Stomach (tissue), 4 donors: ENCODE results near the gene MALT1.

Experiments
- EP300 ChIP-seq: sonication (generic); formaldehyde crosslinking; IDR thresholded peaks from one replicate; pipeline ENCODE4 v1.6.1; 2017; ENCODE audit warnings: antibody characterized with exemption
- POLR2A ChIP-seq, 4 donors: fragments of 450-650 bp; IDR thresholded peaks; one replicate each; pipeline ENCODE4 v1.6.1; 2016; ENCODE audit warnings: antibody characterized with exemption in 4 of 4, control low read depth in 2 of 4, mild to moderate bottlenecking in 1 of 4, moderate library complexity in 1 of 4
- POLR2AphosphoS5 ChIP-seq, 3 donors: sonication (generic); formaldehyde crosslinking; IDR thresholded peaks; one replicate each; pipeline ENCODE4 v1.6.1; 2016; ENCODE audit warnings: antibody characterized with exemption in 3 of 3
- TF ChIP-seq, protein P1 (sequence below), 7 experiments: fragments of 450-650 bp in 4 of 7; fragments of 200-600 bp in 3 of 7; sonication (generic) in 3 of 7; IDR thresholded peaks; one replicate each; pipeline ENCODE4 v1.5.1; 2016 to 2019; ENCODE audit warnings: antibody characterized with exemption in 7 of 7, control low read depth in 2 of 7, mild to moderate bottlenecking in 1 of 7

DNA sequence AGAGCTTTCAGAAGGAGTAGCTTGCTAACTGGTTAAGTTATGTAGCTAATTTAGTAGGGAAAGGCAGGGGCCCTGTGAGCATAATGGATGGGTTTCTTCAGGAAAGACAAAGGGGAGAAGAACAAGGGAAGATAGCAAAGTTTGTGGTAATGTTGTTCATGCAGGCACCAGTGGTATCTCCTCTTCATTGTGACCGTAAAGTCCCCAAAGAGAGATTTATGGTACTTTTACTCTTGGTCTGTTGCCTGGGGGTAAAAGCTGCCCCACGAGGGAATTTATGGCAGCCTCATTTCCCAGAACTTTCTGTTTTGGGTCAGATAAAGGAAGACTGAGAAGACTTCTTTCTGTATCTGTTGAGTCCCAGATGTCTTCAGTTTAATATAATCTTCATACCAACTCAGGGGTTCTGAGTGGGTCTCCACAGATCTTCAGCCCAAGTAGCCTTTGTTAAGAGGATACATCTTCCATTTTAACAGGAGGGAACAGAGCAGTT lies 27.5 kb downstream of the MALT1 start:
- TF ChIP-seq, protein P1, sequence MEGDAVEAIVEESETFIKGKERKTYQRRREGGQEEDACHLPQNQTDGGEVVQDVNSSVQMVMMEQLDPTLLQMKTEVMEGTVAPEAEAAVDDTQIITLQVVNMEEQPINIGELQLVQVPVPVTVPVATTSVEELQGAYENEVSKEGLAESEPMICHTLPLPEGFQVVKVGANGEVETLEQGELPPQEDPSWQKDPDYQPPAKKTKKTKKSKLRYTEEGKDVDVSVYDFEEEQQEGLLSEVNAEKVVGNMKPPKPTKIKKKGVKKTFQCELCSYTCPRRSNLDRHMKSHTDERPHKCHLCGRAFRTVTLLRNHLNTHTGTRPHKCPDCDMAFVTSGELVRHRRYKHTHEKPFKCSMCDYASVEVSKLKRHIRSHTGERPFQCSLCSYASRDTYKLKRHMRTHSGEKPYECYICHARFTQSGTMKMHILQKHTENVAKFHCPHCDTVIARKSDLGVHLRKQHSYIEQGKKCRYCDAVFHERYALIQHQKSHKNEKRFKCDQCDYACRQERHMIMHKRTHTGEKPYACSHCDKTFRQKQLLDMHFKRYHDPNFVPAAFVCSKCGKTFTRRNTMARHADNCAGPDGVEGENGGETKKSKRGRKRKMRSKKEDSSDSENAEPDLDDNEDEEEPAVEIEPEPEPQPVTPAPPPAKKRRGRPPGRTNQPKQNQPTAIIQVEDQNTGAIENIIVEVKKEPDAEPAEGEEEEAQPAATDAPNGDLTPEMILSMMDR (IDR thresholded peaks at IDR 0.05): no peak
- TF ChIP-seq POLR2AphosphoS5 (IDR thresholded peaks at IDR 0.05) (no peak), POLR2A (IDR thresholded peaks at IDR 0.05) (no peak), EP300 (no peak)
